ENCODE data around the gene BMPR1A.
"Not testable (repeated sequence)": the region's sequence is repeated elsewhere in the genome, so short reads cannot be mapped to it uniquely, and the experiment has no call there.

Gene BMPR1A

GRCh38 chr10:86899670-86900276, 143.4 kb downstream of the BMPR1A start:
- peak; percentile 69 for DNase-seq

- no peak for DNase-seq
Measured at GRCh38 chr10:86900955-86901354, 144.5 kb downstream of the BMPR1A start.

DNA sequence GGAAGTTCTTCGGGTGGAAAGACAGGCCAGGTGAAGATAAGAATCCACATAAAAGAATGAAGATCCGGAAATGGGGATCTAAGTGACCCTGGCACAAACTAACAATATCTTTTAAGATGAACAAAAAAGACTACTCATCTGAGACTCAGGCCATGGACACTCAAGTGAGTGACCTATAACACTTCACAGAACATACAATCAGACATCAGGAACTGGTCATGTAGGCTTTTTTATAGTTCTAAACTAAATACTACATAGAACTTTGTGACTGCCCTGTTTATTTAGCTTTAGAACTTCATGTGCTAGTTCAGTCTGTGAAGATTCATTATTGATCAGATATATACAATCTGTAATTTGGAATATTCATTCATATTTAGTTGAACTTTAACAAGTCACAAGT, 148.2 kb downstream of the BMPR1A start:
- DNase-seq: no peak

GRCh38 chr10:86905429-86905828, 149.0 kb downstream of the BMPR1A start:
- no peak for DNase-seq

- no peak for DNase-seq
Measured at GRCh38 chr10:86914734-86915133, 158.3 kb downstream of the BMPR1A start.

DNA sequence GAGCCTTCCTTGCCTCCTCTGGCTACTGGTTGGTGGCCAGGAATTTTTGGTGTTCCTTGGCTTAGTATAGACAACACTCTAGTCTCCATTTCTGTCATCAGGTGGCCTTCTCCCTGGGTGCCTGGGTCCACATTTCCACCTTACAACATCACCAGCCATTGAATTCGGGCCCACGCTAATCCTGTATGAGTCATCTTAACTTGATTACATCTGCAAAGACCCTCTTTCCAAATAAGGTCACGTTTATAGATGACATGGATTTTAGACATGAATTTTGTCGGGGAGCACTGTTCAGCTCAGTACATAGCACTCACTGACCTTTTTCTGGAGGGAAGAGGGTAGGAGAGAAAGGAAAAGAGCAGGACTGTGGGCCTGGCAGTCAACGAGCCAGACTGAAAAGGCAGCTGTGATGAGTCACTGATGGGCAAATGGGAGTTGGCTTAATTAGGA, 161.6 kb downstream of the BMPR1A start:
- no peak for DNase-seq

DNA sequence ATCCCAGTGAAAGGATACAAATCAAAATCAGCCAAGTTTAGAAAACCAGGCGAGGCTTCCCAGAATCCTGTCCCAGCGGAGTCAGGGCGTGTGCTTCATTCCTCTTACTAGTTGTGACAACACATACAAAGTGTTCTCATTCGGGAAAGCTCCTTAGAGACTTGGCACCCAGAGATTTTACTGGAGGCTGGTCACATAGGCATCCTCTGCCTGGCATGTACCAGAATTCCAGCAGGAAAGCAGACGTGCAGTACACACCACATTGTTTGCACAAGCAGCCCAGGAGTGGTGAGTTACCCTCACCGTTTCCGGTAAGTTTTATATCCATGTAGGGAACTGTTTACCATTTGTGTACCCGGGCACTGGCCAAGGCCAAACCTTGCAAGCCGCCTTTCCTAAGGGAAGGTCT, 166.1 kb downstream of the BMPR1A start:
- no peak for DNase-seq

DNA sequence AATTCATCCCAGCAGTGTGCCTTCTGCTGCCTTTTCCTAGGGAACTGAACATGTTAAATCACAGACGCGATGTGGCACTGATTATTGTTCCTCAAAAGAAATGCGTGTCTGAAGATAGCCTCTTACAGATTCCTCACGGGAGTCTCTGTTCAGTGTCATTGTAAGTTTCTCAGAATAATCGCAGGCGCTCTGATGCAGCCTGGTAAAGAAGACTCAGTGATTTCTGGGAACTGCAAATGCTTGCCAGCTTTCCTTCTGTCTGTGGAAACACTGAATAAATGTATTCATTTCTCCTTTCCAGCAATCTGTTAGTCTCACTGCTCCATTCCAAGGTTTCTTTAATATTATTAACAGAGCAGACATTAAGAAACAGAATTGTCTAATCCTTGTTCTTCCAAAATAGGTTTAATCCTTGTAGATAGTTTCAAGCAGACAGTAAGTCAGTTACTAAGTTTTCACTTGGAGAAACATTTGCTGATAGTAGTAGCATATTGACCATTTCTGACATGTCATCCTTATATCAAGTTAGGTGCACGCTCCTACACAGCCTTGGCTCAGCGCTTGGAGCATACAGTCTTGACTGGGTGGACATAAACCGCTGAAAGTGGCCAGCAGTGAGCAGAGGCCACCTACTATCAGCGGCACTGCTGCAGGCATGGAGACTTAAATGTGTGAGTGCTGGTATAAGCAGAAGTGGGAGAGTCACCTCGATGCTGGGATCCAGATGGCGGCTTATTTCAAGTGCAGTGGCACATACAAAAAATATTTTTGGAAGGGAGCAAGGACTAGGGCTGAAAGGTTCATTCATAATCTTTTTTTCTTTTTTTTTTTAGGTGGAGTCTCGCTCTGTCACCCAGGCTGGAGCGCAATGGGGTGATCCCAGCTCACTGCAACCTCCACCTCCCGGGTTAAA, 173.3 kb downstream of the BMPR1A start:
- DNase-seq: no peak

DNA sequence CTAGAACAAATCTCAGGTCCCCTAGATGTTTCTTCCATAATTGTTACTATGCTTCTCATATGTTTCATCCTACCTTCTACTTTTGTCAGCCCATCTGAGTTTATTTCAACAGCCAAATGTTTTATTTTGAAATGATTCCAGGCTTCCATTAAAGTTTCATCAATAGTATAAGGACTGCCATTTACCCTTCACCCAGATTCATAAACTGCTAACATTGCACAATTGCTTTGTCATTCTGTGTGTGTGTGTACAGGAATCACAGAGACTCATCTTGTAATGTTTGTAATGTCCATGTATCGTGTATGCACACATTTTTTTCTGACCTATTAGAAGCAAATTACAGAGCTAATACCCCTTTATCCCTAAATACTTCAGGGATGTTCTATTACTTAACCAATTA, 175.5 kb downstream of the BMPR1A start:
- no peak for DNase-seq

GRCh38 chr10:86932674-86933073, 176.3 kb downstream of the BMPR1A start:
- DNase-seq: no peak

DNA sequence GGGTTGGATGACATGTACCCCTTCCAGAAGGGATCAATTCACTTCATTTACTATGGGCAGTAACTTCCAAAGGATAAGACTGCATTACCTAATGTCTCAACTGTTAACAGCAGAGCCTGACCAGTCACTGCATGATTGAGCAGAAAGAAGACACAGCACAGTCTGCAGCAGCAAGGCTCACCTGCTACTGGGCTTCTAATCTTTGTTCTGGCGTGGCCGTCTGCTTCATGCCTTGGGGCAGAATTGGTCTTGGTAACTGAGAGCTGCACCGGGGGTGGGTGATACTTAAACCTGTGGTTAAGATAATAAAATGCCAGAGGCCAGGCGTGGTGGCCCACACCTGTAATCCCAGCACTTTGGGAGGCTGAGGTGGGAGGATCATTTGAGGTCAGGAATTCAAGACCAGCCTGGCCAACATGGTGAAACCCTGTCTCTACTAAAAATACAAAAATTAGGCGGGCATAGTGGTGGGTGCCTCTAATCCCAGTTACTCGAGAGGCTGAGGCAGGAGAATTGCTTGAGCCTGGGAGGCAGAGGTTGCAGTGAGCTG, 177.8 kb downstream of the BMPR1A start:
- DNase-seq: peak; percentile 78

DNA sequence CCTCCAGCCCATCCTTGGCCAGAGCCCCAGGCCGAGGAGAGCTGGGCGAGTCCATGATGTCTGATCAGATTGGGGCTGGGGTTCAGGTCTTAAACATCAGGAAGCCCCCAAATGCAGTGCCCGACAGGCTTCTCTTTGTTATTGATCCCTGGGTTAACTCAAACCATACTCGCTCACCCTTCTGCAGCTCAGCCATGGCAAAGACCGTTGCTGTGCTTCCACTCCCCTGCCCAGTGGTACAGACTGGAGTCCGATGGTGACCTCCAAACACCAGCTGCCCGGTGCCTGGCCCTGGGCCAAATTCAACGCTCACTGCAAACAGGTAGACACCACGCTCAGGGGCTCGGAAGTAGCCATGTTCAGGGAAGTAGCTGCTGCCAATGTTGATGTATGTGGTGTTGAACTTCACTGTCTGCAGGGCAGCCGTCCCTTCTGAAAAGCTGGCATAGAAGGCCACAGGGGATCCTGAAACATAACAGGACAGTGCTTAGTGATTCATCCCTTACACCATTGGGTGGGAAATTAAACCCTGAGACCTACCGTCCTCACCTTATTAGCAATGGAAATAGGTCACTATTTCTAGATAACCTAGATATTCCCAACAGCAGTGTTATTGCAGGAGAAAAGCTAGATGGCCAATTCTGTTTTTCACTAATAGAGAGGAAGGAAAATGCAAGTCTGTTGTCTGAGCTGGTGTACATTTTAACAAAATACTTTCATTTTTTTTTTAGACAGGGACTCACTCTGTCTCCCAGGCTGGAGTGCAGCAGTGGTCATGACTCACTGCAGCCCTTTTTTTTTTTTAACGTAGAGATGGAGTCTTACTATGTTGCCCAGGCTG, 180.5 kb downstream of the BMPR1A start:
- peak; percentile 58 for DNase-seq

GRCh38 chr10:86937502-86938154, 181.2 kb downstream of the BMPR1A start:
- peak; percentile 49 for DNase-seq

- DNase-seq: peak; percentile 49
Measured at GRCh38 chr10:86938260-86938659, 181.8 kb downstream of the BMPR1A start.

DNA sequence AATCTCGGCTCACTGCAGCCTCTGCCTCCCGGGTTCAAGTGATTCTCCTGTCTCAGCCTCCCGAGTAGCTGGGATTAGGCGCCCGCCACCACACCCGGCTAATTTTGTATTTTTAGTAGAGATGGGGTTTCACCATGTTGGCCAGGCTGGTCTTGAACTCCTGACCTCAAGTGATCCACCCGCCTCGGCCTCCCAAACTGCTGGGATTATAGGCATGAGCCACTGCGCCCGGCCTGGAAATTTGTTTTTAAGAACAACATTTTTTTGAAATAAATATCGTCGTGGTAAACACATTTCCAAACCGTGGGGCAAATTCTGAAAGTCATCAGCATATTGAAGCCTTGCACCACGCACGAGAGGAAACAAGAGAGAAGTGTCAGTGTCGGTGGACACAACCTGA, 183.7 kb downstream of the BMPR1A start:
- not testable (repeated sequence) for DNase-seq

DNA sequence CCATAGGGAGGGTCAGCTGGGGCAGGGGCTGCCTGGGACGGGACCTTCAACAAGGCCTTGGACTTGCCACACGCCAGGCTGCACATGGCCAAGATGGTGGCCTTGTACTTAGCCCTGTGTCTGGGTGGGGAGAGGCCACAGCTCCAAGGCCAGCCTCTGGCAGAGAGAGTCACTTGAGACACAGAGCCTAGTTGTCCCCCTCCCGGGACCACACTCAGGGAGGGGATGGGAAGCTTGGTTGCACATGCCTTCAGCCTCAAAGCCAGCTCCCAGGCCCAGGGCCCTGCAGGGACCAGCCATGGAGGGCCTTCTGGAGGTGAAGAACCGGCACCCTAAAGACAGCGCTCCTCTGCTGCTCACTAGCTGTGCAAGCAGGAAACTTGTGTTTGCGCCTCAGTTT, 184.3 kb downstream of the BMPR1A start:
- peak; percentile 50 for DNase-seq

DNA sequence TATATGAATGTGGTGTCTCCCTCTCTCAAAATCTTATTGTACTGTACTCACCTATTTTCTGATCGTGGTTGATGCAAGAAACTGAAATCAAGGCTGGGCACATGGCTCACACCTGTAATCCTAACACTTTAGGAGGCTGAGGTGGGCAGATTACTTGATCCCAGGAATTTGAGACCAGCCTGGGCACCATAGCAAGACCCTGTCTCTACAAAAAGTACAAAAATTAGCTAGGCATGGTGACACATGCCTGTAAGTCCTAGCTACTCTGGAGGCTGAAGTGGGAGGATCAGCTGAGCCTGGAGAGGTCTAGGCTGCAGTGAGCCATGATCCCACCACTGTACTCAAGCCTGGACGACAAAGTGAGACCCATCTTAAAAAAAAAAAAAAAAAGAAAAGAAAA, 185.0 kb downstream of the BMPR1A start:
- DNase-seq: peak; percentile 12

GRCh38 chr10:86941991-86942421, 185.6 kb downstream of the BMPR1A start:
- peak; percentile 35 for DNase-seq

GRCh38 chr10:86942441-86943315, 186.3 kb downstream of the BMPR1A start:
- DNase-seq: peak; percentile 54

GRCh38 chr10:86943316-86944030, 187.1 kb downstream of the BMPR1A start:
- DNase-seq: peak; percentile 48

DNA sequence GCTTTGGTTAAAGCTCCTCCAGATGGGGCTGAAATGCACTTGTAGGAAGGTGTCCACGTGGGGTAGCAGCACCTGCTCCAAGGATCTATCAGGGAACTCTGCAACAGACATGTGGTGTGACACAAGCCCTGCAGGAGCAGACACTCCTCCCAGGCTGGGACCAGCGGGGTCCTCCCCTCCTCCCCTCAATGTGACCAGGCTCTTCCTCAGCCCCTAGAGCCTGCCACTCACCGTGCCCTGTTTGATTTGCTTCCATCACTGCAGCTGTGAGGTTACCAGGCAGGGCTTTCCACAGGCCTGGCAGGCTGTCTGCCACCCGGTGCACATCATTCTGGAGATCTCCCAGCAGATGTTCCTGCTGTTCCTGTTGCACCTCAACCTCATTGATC, 187.6 kb downstream of the BMPR1A start:
- no peak for DNase-seq

All from islet precursor cell (in vitro differentiated cells).